ENCODE results near the gene VAV3.

Gene VAV3

GRCh38 chr1:107939256-107939655 is 25.7 kb downstream of the VAV3 start:
- in situ Hi-C loops (cut with MboI; ENCODE audit: low sequenced_read_pairs), result no loop called here

- in situ Hi-C loops (cut with MboI; ENCODE audit: low sequenced_read_pairs), result no loop called here
Measured at GRCh38 chr1:107936498-107937481, 28.2 kb downstream of the VAV3 start.

- in situ Hi-C loops (cut with MboI; ENCODE audit: low sequenced_read_pairs), result no loop called here
Measured at GRCh38 chr1:107935396-107936064, 29.4 kb downstream of the VAV3 start.

GRCh38 chr1:107934578-107934977 is 30.4 kb downstream of the VAV3 start:
- in situ Hi-C loops (cut with MboI; ENCODE audit: low sequenced_read_pairs), result no loop called here

- in situ Hi-C loops (cut with MboI; ENCODE audit: low sequenced_read_pairs), result no loop called here
Measured at GRCh38 chr1:107933736-107934135, 31.2 kb downstream of the VAV3 start.

- in situ Hi-C loops (cut with MboI; ENCODE audit: low sequenced_read_pairs), result no loop called here
Measured at GRCh38 chr1:107930292-107930691, 34.7 kb downstream of the VAV3 start.

GRCh38 chr1:107927820-107928219 is 37.2 kb downstream of the VAV3 start:
- in situ Hi-C loops (cut with MboI; ENCODE audit: low sequenced_read_pairs), result no loop called here

GRCh38 chr1:107926436-107927080 is 38.4 kb downstream of the VAV3 start:
- in situ Hi-C loops (cut with MboI; ENCODE audit: low sequenced_read_pairs), result no loop called here

GRCh38 chr1:107925565-107925964 is 39.4 kb downstream of the VAV3 start:
- in situ Hi-C loops (cut with MboI; ENCODE audit: low sequenced_read_pairs), result no loop called here

- in situ Hi-C loops (cut with MboI; ENCODE audit: low sequenced_read_pairs), result no loop called here
Measured at GRCh38 chr1:107920999-107921398, 44.0 kb downstream of the VAV3 start.

GRCh38 chr1:107920561-107920960 is 44.4 kb downstream of the VAV3 start:
- in situ Hi-C loops (cut with MboI; ENCODE audit: low sequenced_read_pairs), result no loop called here

- in situ Hi-C loops (cut with MboI; ENCODE audit: low sequenced_read_pairs), result no loop called here
Measured at GRCh38 chr1:107919953-107920352, 45.0 kb downstream of the VAV3 start.

- in situ Hi-C loops (cut with MboI; ENCODE audit: low sequenced_read_pairs), result no loop called here
Measured at GRCh38 chr1:107914119-107914765, 50.7 kb downstream of the VAV3 start.

- in situ Hi-C loops (cut with MboI; ENCODE audit: low sequenced_read_pairs), result no loop called here
Measured at GRCh38 chr1:107912656-107913055, 52.3 kb downstream of the VAV3 start.

- in situ Hi-C loops (cut with MboI; ENCODE audit: low sequenced_read_pairs), result no loop called here
Measured at GRCh38 chr1:107900090-107900945, 64.7 kb downstream of the VAV3 start.

GRCh38 chr1:107899655-107900054 is 65.3 kb downstream of the VAV3 start:
- in situ Hi-C loops (cut with MboI; ENCODE audit: low sequenced_read_pairs), result no loop called here

GRCh38 chr1:107897438-107898345 is 67.3 kb downstream of the VAV3 start:
- in situ Hi-C loops (cut with MboI; ENCODE audit: low sequenced_read_pairs), result no loop called here

GRCh38 chr1:107896936-107897335 is 68.0 kb downstream of the VAV3 start:
- in situ Hi-C loops (cut with MboI; ENCODE audit: low sequenced_read_pairs), result no loop called here

GRCh38 chr1:107896401-107896800 is 68.6 kb downstream of the VAV3 start:
- in situ Hi-C loops (cut with MboI; ENCODE audit: low sequenced_read_pairs), result no loop called here
